ENCODE measurements around the gene LARP1. TPM values are rescaled to one million over a fixed set of nuclear protein-coding genes. Genes with fewer than 3 reads are reported as not detected.

Gene LARP1
- total and polyA plus RNA-seq, 9 of the 15 experiments (the other 6 are each of a cell fraction or from before 2014, with no cell fraction given), result 22.6 to 300 (median 92.0) TPM

DNA sequence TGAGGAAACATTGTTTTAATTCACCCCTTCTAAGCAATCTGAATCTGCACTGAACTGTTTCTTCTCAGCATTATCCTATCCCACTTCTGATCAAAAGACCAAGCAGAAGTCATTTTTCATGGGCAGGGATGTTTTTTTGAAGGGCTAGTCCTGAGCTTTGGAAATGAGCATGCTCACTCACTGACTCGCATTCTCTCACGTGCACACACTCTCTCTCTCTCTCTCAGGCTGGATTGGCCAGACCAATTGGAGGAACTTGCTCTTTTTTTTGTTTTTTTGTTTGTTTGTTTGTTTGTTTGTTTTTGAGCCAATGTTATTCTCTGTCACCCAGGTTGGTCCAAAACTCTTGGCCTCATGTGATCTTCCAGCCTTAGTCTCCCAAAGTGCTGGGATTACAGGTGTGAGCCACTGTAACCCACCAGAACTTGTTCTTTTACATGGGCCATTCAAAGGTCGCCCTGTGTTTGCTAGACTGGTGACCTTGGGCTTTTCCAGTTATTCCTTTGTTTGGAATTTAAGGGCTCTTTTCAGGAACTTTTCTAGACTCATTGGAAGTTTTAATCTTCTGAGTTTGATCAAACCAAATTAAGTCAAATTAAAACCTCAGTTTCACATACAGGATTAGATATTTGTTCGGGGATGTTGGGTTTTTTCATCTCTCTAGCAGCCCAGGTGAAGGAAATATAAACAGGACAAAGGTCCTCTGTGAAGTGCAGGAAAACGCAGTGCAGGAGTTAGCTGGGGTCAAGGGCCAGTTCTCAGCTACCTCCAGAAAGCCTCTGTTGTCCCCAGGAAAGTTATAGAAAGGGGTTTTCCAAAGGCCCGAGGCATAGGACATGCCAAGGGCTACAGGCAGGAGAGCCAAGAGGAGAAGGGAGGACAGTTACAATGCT, 82.1 kb downstream of the LARP1 start:
- no peak overlapping the region for H3K27ac ChIP-seq (ENCODE audit: extremely low read depth, low read depth, low read length)

More for the DNA sequence above, 82.1 kb downstream of the LARP1 start:
- no peaks in the 10 kb centered on the region for H3K27me3 ChIP-seq (ENCODE audit: control insufficient read depth in 2 of 2, insufficient read depth in 2 of 2, low read length in 2 of 2)
- no peaks in the 10 kb centered on the region for H4K20me1 ChIP-seq (replicated peaks; ENCODE audit: control insufficient read depth, insufficient read depth, low read length)
- peaks cover 5% of the 10 kb centered on the region; the same call in 1 of the 3 replicates for H3K36me3 ChIP-seq (ENCODE audit: control insufficient read depth, insufficient read depth, low read length)
- DNase-seq (ENCODE audit: extremely low read depth in 1 of 4, low spot score in 3 of 4) (no peak), FAIRE-seq (no peak), ATAC-seq (no peak)
- H3K9ac ChIP-seq (ENCODE audit: insufficient read depth in 1 of 2, low read depth in 2 of 2, low read length in 2 of 2), result no peak overlapping the region; a peak in 1 of 4 replicates
- intact Hi-C loops (cut with micrococcal nuclease), result no loop called here
- no peaks in the 10 kb centered on the region for H3K9me3 ChIP-seq (replicated peaks; ENCODE audit: control insufficient read depth, insufficient read depth, low read depth, low read length)
- in situ Hi-C loops (cut with MboI), result no loop called here
- no peak overlapping the region for H3K4me2 ChIP-seq (ENCODE audit: insufficient read depth, low read length)
- H3K9me1 ChIP-seq (ENCODE audit: control insufficient read depth, insufficient read depth, low read length), result no peaks in the 10 kb centered on the region
- peaks cover 26% of the 10 kb centered on the region for H3K79me2 ChIP-seq (ENCODE audit: control insufficient read depth, insufficient read depth, low read length)
- ChIA-PET CTCF (ENCODE audit: low intra/inter-chr PET ratio) (no interaction called here), POLR2A (interaction anchor here (0.6 to 1.4 kb wide), 4 partner anchors 10 to 420 kb away, joined by 3 read pairs; partner anchors contain the start of gene FAXDC2)
- no peak overlapping the region for H2AFZ ChIP-seq (ENCODE audit: low read depth, low read length)
- TF ChIP-seq NFIC (IDR thresholded peaks at IDR 0.05) (no peak), BHLHE40 (IDR thresholded peaks at IDR 0.05; ENCODE audit: low read length) (peak; percentile 90)
- TF ChIP-seq, protein P1, sequence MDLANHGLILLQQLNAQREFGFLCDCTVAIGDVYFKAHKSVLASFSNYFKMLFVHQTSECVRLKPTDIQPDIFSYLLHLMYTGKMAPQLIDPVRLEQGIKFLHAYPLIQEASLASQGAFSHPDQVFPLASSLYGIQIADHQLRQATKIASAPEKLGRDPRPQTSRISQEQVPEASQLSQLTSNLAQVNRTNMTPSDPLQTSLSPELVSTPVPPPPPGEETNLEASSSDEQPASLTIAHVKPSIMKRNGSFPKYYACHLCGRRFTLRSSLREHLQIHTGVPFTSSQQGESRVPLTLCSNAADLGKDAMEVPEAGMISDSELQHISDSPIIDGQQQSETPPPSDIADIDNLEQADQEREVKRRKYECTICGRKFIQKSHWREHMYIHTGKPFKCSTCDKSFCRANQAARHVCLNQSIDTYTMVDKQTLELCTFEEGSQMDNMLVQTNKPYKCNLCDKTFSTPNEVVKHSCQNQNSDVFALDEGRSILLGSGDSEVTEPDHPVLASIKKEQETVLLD (IDR thresholded peaks at IDR 0.05), result 0 out of 2 replicates have a peak, but pooled peaks have one; percentile 24
- TF ChIP-seq, protein P2, sequence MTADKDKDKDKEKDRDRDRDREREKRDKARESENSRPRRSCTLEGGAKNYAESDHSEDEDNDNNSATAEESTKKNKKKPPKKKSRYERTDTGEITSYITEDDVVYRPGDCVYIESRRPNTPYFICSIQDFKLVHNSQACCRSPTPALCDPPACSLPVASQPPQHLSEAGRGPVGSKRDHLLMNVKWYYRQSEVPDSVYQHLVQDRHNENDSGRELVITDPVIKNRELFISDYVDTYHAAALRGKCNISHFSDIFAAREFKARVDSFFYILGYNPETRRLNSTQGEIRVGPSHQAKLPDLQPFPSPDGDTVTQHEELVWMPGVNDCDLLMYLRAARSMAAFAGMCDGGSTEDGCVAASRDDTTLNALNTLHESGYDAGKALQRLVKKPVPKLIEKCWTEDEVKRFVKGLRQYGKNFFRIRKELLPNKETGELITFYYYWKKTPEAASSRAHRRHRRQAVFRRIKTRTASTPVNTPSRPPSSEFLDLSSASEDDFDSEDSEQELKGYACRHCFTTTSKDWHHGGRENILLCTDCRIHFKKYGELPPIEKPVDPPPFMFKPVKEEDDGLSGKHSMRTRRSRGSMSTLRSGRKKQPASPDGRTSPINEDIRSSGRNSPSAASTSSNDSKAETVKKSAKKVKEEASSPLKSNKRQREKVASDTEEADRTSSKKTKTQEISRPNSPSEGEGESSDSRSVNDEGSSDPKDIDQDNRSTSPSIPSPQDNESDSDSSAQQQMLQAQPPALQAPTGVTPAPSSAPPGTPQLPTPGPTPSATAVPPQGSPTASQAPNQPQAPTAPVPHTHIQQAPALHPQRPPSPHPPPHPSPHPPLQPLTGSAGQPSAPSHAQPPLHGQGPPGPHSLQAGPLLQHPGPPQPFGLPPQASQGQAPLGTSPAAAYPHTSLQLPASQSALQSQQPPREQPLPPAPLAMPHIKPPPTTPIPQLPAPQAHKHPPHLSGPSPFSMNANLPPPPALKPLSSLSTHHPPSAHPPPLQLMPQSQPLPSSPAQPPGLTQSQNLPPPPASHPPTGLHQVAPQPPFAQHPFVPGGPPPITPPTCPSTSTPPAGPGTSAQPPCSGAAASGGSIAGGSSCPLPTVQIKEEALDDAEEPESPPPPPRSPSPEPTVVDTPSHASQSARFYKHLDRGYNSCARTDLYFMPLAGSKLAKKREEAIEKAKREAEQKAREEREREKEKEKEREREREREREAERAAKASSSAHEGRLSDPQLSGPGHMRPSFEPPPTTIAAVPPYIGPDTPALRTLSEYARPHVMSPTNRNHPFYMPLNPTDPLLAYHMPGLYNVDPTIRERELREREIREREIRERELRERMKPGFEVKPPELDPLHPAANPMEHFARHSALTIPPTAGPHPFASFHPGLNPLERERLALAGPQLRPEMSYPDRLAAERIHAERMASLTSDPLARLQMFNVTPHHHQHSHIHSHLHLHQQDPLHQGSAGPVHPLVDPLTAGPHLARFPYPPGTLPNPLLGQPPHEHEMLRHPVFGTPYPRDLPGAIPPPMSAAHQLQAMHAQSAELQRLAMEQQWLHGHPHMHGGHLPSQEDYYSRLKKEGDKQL (CRISPR knock-in tag; IDR thresholded peaks at IDR 0.05; ENCODE audit: borderline replicate concordance), result no peak
- no peak overlapping the region for H3K4me3 ChIP-seq
- H3K4me1 ChIP-seq (replicated peaks in 1 of 2; ENCODE audit: control insufficient read depth in 2 of 2, insufficient read depth in 2 of 2, low read length in 2 of 2), result peaks cover 35 to 39% of the 10 kb centered on the region in 2 experiments
- 66% methylated on average over 4 of the region's 6 CpGs for WGBS (ENCODE audit: insufficient coverage, low coverage, missing lambda C conversion rate)
- BruUV-seq (replicated peaks), result no TSS peak
